ENCODE results near the gene SDR42E2.

GRCh38 chr16:22229889-22230288, 67.6 kb downstream of the SDR42E2 start:
- TF ChIP-seq POLR2A (IDR thresholded peaks at IDR 0.05) = no peak
- TF ChIP-seq CTCF (IDR thresholded peaks at IDR 0.05) = no peak
- no peak for TF ChIP-seq EP300 (IDR thresholded peaks at IDR 0.05)
